Measurements from ENCODE around the gene GREB1L. TPM values are rescaled to one million over a fixed set of nuclear protein-coding genes. Genes with fewer than 3 reads are reported as not detected.

The GREB1L gene
- total and polyA plus RNA-seq, 2 donors (not counting 3 experiments of a cell fraction or from before 2014, with no cell fraction given) = 0.22 to 0.41 TPM

GRCh38 chr18:21265971-21266673, 24.1 kb downstream of the GREB1L start:
- TF ChIP-seq FOS (IDR thresholded peaks at IDR 0.05; ENCODE audit: borderline replicate concordance, insufficient read depth, low read length) (no peak), POLR2A (IDR thresholded peaks at IDR 0.05; ENCODE audit: low read depth, low read length) (no peak), POLR2AphosphoS5 (IDR thresholded peaks at IDR 0.05; ENCODE audit: insufficient read depth, low read depth, low read length) (no peak), JUN (IDR thresholded peaks at IDR 0.05; ENCODE audit: borderline replicate concordance, insufficient read depth, insufficient read length, low read depth) (no peak), EZH2 (IDR thresholded peaks at IDR 0.05; ENCODE audit: borderline replicate concordance, low read depth, low read length, severe bottlenecking) (no peak), GATA2 (IDR thresholded peaks at IDR 0.05; ENCODE audit: insufficient read depth, insufficient read length, low read depth, low read length) (no peak), MAX (IDR thresholded peaks at IDR 0.05; ENCODE audit: insufficient read depth, insufficient read length) (no peak), MYC (IDR thresholded peaks at IDR 0.05; ENCODE audit: low read depth, low read length) (no peak)
- peaks cover 0 to 8% of the 10 kb centered on the region in 2 experiments for H3K27me3 ChIP-seq (ENCODE audit: control insufficient read depth in 2 of 2, insufficient read depth in 2 of 2, low read length in 2 of 2)
- intact Hi-C loops (cut with micrococcal nuclease) (no loop called here), dilution Hi-C loops (cut with MboI; ENCODE audit: extremely low pct_ligation_motif_present, low sequenced_read_pairs) (no loop called here)
- ChIA-PET POLR2A (no interaction called here), CTCF (no interaction called here)
- H3K9me1 ChIP-seq (replicated peaks; ENCODE audit: control insufficient read depth, extremely low read depth, insufficient read depth, low read length) = no peaks in the 10 kb centered on the region
- FAIRE-seq (no peak), DNase-seq (ENCODE audit: low read depth, low spot score) (no peak)
- H2AFZ ChIP-seq (ENCODE audit: low read depth, low read length) = no peak overlapping the region
- no TSS peak for BruUV-seq (replicated peaks)
- peaks cover 3% of the 10 kb centered on the region for H3K4me1 ChIP-seq (ENCODE audit: control insufficient read depth, extremely low read depth, insufficient read depth, low read length)
- no peak overlapping the region for H3K4me2 ChIP-seq (ENCODE audit: insufficient read depth, low read length)
- H4K20me1 ChIP-seq (replicated peaks; ENCODE audit: control insufficient read depth, extremely low read depth, insufficient read depth, low read length) = no peaks in the 10 kb centered on the region
- H3K36me3 ChIP-seq (ENCODE audit: control insufficient read depth in 2 of 2, extremely low read depth in 1 of 2, insufficient read depth in 2 of 2, low read length in 2 of 2) = no peaks in the 10 kb centered on the region
- no peaks in the 10 kb centered on the region for H3K79me2 ChIP-seq (ENCODE audit: control insufficient read depth, insufficient read depth, low read length)
- H3K9me3 ChIP-seq (replicated peaks; ENCODE audit: control insufficient read depth, insufficient read depth, low read length) = no peaks in the 10 kb centered on the region
- H3K4me3 ChIP-seq (replicated peaks in 1 of 3; ENCODE audit: insufficient read depth in 1 of 3, low read depth in 1 of 3, low read length in 3 of 3) = no peak overlapping the region
- no peak overlapping the region for H3K9ac ChIP-seq (replicated peaks; ENCODE audit: extremely low read depth, insufficient read depth, low read length)
- no peak overlapping the region for H3K27ac ChIP-seq (ENCODE audit: insufficient read depth, low read depth, low read length)
